ENCODE results near the gene FBXL16. TPM values are rescaled to one million over a fixed set of nuclear protein-coding genes. Genes with fewer than 3 reads are reported as not detected.
A peak's percentile ranks its signal among the peaks of the same experiment; 100 is the strongest.

Gene FBXL16
- total RNA-seq, 1 donor from 2014 or later: 3.9 TPM

DNA sequence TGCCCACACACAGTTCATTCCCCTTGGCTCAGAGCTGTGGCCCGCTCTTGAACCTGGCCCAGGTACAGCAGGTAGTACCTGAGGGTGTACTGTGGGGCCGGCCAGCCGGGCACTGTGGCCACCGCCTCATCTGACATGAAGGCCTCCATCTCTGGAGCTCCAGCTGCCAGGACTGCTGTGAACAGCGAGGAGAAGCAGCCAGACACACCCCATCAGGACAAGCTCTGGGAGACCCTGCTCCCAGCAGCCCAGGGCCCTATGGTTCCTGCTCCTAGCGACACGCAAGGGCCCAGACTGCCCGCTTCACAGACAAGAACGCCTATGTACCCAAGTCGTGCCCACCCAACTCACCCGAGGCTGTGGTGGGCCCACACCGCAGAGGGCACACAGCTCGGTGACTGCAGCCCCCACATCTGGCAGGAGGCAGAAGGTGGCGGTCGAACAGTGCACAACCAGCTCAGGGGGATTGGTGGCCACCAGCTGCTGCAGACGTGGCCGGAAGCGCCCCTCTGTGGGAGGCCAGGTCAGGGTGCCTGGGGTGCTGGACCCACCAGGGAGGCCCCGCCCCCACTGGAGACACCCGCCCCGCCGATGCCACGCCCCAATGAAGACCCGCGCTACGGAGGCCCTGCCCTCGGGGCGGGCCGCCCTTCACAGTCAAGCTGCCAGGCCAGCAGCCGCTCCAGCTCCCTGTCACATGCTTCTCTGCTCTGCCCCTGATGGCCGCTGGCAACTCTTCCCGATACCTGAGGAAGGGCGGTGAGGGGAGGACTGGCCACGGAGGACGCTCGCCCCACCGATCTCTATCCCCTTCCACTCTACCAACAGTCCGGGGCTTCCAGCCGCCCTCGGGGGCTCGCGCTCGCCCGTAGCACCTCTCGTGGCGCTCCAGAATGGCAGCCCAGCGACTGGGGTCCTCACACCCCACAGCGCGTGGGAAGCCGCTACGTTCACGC lies 26.5 kb downstream of the FBXL16 start:
- Mint-ChIP-seq H3K27me3 (peaks cover 5% of the 10 kb centered on the region), H3K27ac (peak overlapping the region; percentile 36), H3K4me3 (peak overlapping the region; percentile 84), H3K36me3 (peaks cover 4% of the 10 kb centered on the region), H3K4me1 (ENCODE audit: unreplicated experiment) (peaks cover 3% of the 10 kb centered on the region), H3K9me3 (no peaks in the 10 kb centered on the region)
- no peak for DNase-seq (ENCODE audit: extremely low spot score, unreplicated experiment)
- TF ChIP-seq, protein P1, sequence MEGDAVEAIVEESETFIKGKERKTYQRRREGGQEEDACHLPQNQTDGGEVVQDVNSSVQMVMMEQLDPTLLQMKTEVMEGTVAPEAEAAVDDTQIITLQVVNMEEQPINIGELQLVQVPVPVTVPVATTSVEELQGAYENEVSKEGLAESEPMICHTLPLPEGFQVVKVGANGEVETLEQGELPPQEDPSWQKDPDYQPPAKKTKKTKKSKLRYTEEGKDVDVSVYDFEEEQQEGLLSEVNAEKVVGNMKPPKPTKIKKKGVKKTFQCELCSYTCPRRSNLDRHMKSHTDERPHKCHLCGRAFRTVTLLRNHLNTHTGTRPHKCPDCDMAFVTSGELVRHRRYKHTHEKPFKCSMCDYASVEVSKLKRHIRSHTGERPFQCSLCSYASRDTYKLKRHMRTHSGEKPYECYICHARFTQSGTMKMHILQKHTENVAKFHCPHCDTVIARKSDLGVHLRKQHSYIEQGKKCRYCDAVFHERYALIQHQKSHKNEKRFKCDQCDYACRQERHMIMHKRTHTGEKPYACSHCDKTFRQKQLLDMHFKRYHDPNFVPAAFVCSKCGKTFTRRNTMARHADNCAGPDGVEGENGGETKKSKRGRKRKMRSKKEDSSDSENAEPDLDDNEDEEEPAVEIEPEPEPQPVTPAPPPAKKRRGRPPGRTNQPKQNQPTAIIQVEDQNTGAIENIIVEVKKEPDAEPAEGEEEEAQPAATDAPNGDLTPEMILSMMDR (conservative IDR thresholded peaks at IDR 0.05): no peak

DNA sequence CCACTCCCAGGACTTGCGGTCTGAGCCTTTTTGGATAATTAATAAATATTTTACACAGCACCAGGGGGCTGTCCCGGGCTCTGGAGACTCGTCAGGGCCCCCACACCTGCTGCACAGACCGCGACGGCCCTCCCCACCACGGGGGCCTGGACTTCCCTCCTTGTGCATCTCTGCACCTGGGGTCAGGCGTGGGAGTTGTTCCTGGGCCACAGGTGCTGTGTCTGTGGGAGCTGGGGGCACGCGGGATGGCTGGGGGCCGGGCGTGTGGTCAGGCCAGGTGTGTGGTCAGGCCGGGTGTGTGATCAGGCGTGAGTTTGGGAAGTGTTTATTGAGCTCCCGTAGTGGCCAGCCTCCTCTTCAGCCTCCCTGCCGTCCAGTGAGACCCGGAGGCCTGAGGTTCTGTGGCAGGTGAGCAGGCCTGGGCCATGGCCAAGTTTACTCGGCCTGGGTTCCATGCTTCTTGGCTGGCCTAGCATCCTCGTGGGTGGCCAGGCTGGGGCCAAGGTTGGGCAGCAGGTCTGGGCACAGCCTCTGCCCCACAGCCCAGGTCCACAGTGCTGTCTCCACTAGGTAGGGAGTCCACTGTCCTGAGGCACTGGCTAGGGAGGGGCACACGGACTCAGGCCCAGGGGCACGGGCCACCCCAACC lies 27.3 kb downstream of the FBXL16 start:
- no peak overlapping the region for H3K4me3 Mint-ChIP-seq
- TF ChIP-seq, protein P1 (conservative IDR thresholded peaks at IDR 0.05): no peak
- H3K9me3 Mint-ChIP-seq: no peaks in the 10 kb centered on the region
- H3K27me3 Mint-ChIP-seq: peaks cover 5% of the 10 kb centered on the region
- DNase-seq (ENCODE audit: extremely low spot score, unreplicated experiment): no peak
- H3K36me3 Mint-ChIP-seq: peaks cover 4% of the 10 kb centered on the region
- no peak overlapping the region for H3K27ac Mint-ChIP-seq
- H3K4me1 Mint-ChIP-seq (ENCODE audit: unreplicated experiment): peaks cover 3% of the 10 kb centered on the region

GRCh38 chr16:677316-678190 lies 28.0 kb downstream of the FBXL16 start:
- peaks cover 2% of the 10 kb centered on the region for H3K4me1 Mint-ChIP-seq (ENCODE audit: unreplicated experiment)
- no peaks in the 10 kb centered on the region for H3K9me3 Mint-ChIP-seq
- no peak overlapping the region for H3K4me3 Mint-ChIP-seq
- H3K36me3 Mint-ChIP-seq: peaks cover 2% of the 10 kb centered on the region
- DNase-seq (ENCODE audit: extremely low spot score, unreplicated experiment): no peak
- TF ChIP-seq, protein P1 (conservative IDR thresholded peaks at IDR 0.05): no peak
- H3K27ac Mint-ChIP-seq: no peak overlapping the region
- peaks cover 5% of the 10 kb centered on the region for H3K27me3 Mint-ChIP-seq

GRCh38 chr16:676913-677312 lies 28.7 kb downstream of the FBXL16 start:
- no peak overlapping the region for H3K27ac Mint-ChIP-seq
- H3K4me3 Mint-ChIP-seq: no peak overlapping the region
- H3K36me3 Mint-ChIP-seq: no peaks in the 10 kb centered on the region
- no peaks in the 10 kb centered on the region for H3K9me3 Mint-ChIP-seq
- no peak for DNase-seq (ENCODE audit: extremely low spot score, unreplicated experiment)
- H3K27me3 Mint-ChIP-seq: peaks cover 5% of the 10 kb centered on the region
- no peaks in the 10 kb centered on the region for H3K4me1 Mint-ChIP-seq (ENCODE audit: unreplicated experiment)
- TF ChIP-seq, protein P1 (conservative IDR thresholded peaks at IDR 0.05): no peak

GRCh38 chr16:676565-676902 lies 29.1 kb downstream of the FBXL16 start:
- Mint-ChIP-seq H3K27ac (no peak overlapping the region), H3K9me3 (no peaks in the 10 kb centered on the region), H3K27me3 (peaks cover 5% of the 10 kb centered on the region), H3K4me3 (no peak overlapping the region), H3K4me1 (ENCODE audit: unreplicated experiment) (no peaks in the 10 kb centered on the region), H3K36me3 (no peaks in the 10 kb centered on the region)
- TF ChIP-seq, protein P1 (conservative IDR thresholded peaks at IDR 0.05): no peak
- no peak for DNase-seq (ENCODE audit: extremely low spot score, unreplicated experiment)
